CD4-positive, CD25-positive, alpha-beta regulatory T cell (primary cell): ENCODE results near the gene ATP5PB. TPM values are rescaled to one million over a fixed set of nuclear protein-coding genes. Genes with fewer than 3 reads are reported as not detected.

Source experiments
- ATAC-seq, 2 donors: fragments of 150-1000 bp; cut with Tn5 transposase; one replicate each; pipeline ENCODE4 v1.10.0; 2021; ENCODE audit warnings: low read depth in 2 of 2, moderate number of reproducible peaks in 2 of 2, moderate library complexity in 1 of 2
- DNase-seq, 3 donors: peaks; one replicate each; pipeline versions ENCODE4 v3.0.0 to v3.0.0-alpha.2; 2012 to 2022; ENCODE audit warnings: mixed read lengths in 1 of 3
- H3K27ac ChIP-seq: one replicate; pipeline ENCODE4 v1.7.0; 2013; ENCODE audit warnings: mild to moderate bottlenecking, low read length; ENCODE audit not compliant: insufficient read depth, poor library complexity, severe bottlenecking
- H3K27me3 ChIP-seq: one replicate; pipeline ENCODE4 v1.7.0; 2013; ENCODE audit warnings: low read length; ENCODE audit not compliant: control insufficient read depth, insufficient read depth
- H3K36me3 ChIP-seq: one replicate; pipeline ENCODE4 v1.7.0; 2013; ENCODE audit warnings: mild to moderate bottlenecking, low read length, moderate library complexity; ENCODE audit not compliant: control insufficient read depth, insufficient read depth
- H3K4me1 ChIP-seq: 2 replicates; pipeline ENCODE4 v1.7.0; 2013; ENCODE audit warnings: mild to moderate bottlenecking, low read length; ENCODE audit not compliant: insufficient read depth, control insufficient read depth, poor library complexity, severe bottlenecking
- H3K4me3 ChIP-seq: one replicate; pipeline ENCODE4 v1.7.0; 2013; ENCODE audit warnings: low read depth, mild to moderate bottlenecking, low read length, moderate library complexity
- H3K9me3 ChIP-seq, 2 experiments: 1 replicate in 1 of 2; 2 replicates in 1 of 2; pipeline ENCODE4 v1.7.0; 2013; ENCODE audit warnings: low read length in 2 of 2, mild to moderate bottlenecking in 1 of 2, moderate library complexity in 1 of 2; ENCODE audit not compliant: control insufficient read depth in 2 of 2
- H3K27ac Mint-ChIP-seq, 3 donors: one replicate each; pipeline ENCODE4 v1.8.0; 2020 to 2022; ENCODE audit warnings: mild to moderate bottlenecking in 3 of 3, mixed read lengths in 3 of 3, moderate library complexity in 2 of 3
- H3K27me3 Mint-ChIP-seq: one replicate; pipeline ENCODE4 v1.8.0; 2022; ENCODE audit warnings: mild to moderate bottlenecking, mixed read lengths
- H3K36me3 Mint-ChIP-seq: one replicate; pipeline ENCODE4 v1.8.0; 2020; ENCODE audit warnings: mixed read lengths
- H3K4me1 Mint-ChIP-seq, 4 donors: one replicate each; pipeline ENCODE4 v1.8.0; 2020 to 2022; ENCODE audit warnings: mixed read lengths in 4 of 4, mild to moderate bottlenecking in 1 of 4
- H3K4me3 Mint-ChIP-seq, 4 donors: one replicate each; pipeline ENCODE4 v1.8.0; 2020 to 2022; ENCODE audit warnings: mild to moderate bottlenecking in 4 of 4, mixed read lengths in 4 of 4, moderate library complexity in 3 of 4
- H3K9me3 Mint-ChIP-seq, 7 donors: one replicate each; pipeline ENCODE4 v1.8.0; 2020 to 2022; ENCODE audit warnings: mixed read lengths in 7 of 7, mild to moderate bottlenecking in 3 of 7, moderate library complexity in 2 of 7
- polyA plus RNA-seq, 4 donors: library from polyadenylated mRNA; unstranded; fragments of 300-500 nt; fragmentation: Illumina TruSeq; gene quantifications; one replicate each; pipeline ENCODE4 v1.2.3, GENCODE V29; 2021
- total RNA-seq: library from RNA; stranded (reverse); gene quantifications from one replicate; pipeline ENCODE4 v1.2.3, GENCODE V29; 2022

The ATP5PB gene
- total and polyA plus RNA-seq, 5 donors from 2014 or later = 85.1 to 569 (median 440) TPM

- Mint-ChIP-seq H3K27ac (no peak overlapping the region), H3K4me3 (no peak overlapping the region), H3K36me3 (peaks cover 5% of the 10 kb centered on the region), H3K9me3 (no peaks in the 10 kb centered on the region), H3K4me1 (peaks cover 4 to 37% (median 21%) of the 10 kb centered on the region in 4 donors), H3K27me3 (no peaks in the 10 kb centered on the region)
- peaks cover 4% of the 10 kb centered on the region for H3K36me3 ChIP-seq
- peak overlapping the region; percentile 74 for H3K4me3 ChIP-seq
- peak overlapping the region; percentile 83 for H3K27ac ChIP-seq
- H3K4me1 ChIP-seq = peaks cover 55% of the 10 kb centered on the region
- ATAC-seq = peak in 1 of 2 donors; percentile 3
- H3K9me3 ChIP-seq = no peaks in the 10 kb centered on the region
- no peaks in the 10 kb centered on the region for H3K27me3 ChIP-seq
- DNase-seq = peak in 1 of 3 donors; percentile 39
These were observed 21.3 kb downstream of the ATP5PB start for GRCh38 chr1:111470596-111470995.

- peaks cover 60% of the 10 kb centered on the region for H3K4me1 ChIP-seq
- no peaks in the 10 kb centered on the region for H3K9me3 Mint-ChIP-seq
- peak overlapping the region; percentile 74 for H3K4me3 ChIP-seq
- ATAC-seq (peak; percentile 97 to 98), DNase-seq (peak; percentile 56 to 95 (median 83))
- H3K9me3 ChIP-seq = no peaks in the 10 kb centered on the region
- H3K36me3 Mint-ChIP-seq = peaks cover 5% of the 10 kb centered on the region
- H3K27ac Mint-ChIP-seq = no peak overlapping the region
- H3K36me3 ChIP-seq = peaks cover 4% of the 10 kb centered on the region
- H3K27ac ChIP-seq = peak overlapping the region; percentile 83
- H3K27me3 Mint-ChIP-seq = no peaks in the 10 kb centered on the region
- H3K27me3 ChIP-seq = no peaks in the 10 kb centered on the region
- peaks cover 4 to 41% (median 25%) of the 10 kb centered on the region in 4 donors for H3K4me1 Mint-ChIP-seq
- H3K4me3 Mint-ChIP-seq = no peak overlapping the region
These were observed 21.7 kb downstream of the ATP5PB start for GRCh38 chr1:111471012-111471411.

GRCh38 chr1:111471538-111471937 lies 22.3 kb downstream of the ATP5PB start:
- H3K36me3 Mint-ChIP-seq = peaks cover 5% of the 10 kb centered on the region
- peak overlapping the region; percentile 83 for H3K27ac ChIP-seq
- no peak overlapping the region for H3K27ac Mint-ChIP-seq
- no peak overlapping the region for H3K4me3 Mint-ChIP-seq
- peaks cover 65% of the 10 kb centered on the region for H3K4me1 ChIP-seq
- ATAC-seq = no peak
- peaks cover 4% of the 10 kb centered on the region for H3K36me3 ChIP-seq
- H3K9me3 Mint-ChIP-seq = no peaks in the 10 kb centered on the region
- H3K27me3 Mint-ChIP-seq = no peaks in the 10 kb centered on the region
- H3K4me1 Mint-ChIP-seq = peaks cover 4 to 46% (median 30%) of the 10 kb centered on the region in 4 donors
- DNase-seq = no peak
- no peaks in the 10 kb centered on the region for H3K27me3 ChIP-seq
- no peaks in the 10 kb centered on the region for H3K9me3 ChIP-seq
- H3K4me3 ChIP-seq = peak overlapping the region; percentile 74

GRCh38 chr1:111474106-111474505 lies 24.8 kb downstream of the ATP5PB start:
- H3K27ac Mint-ChIP-seq = peak overlapping the region; percentile 92 to 96 (median 93)
- H3K36me3 ChIP-seq = no peaks in the 10 kb centered on the region
- peaks cover 0 to 2% (median 0%) of the 10 kb centered on the region in 7 donors for H3K9me3 Mint-ChIP-seq
- H3K4me3 Mint-ChIP-seq = peak overlapping the region; percentile 89 to 94 (median 92)
- peaks cover 13 to 63% (median 46%) of the 10 kb centered on the region in 4 donors for H3K4me1 Mint-ChIP-seq
- H3K4me1 ChIP-seq = peaks cover 85% of the 10 kb centered on the region
- H3K36me3 Mint-ChIP-seq = peaks cover 22% of the 10 kb centered on the region
- ATAC-seq = no peak
- H3K9me3 ChIP-seq = no peaks in the 10 kb centered on the region
- H3K27ac ChIP-seq = peak overlapping the region; percentile 67
- H3K4me3 ChIP-seq = peak overlapping the region; percentile 68
- no peaks in the 10 kb centered on the region for H3K27me3 Mint-ChIP-seq
- DNase-seq = no peak
- H3K27me3 ChIP-seq = no peaks in the 10 kb centered on the region

- Histone ChIP-seq H3K4me3 (peak overlapping the region; percentile 68), H3K27me3 (no peaks in the 10 kb centered on the region), H3K4me1 (peaks cover 82% of the 10 kb centered on the region), H3K9me3 (no peaks in the 10 kb centered on the region), H3K27ac (peak overlapping the region; percentile 67), H3K36me3 (no peaks in the 10 kb centered on the region)
- DNase-seq = no peak
- Mint-ChIP-seq H3K9me3 (peaks cover 0 to 2% (median 0%) of the 10 kb centered on the region in 7 donors), H3K4me1 (peaks cover 13 to 63% (median 46%) of the 10 kb centered on the region in 4 donors), H3K27ac (peak overlapping the region in 2 of 3 donors; percentile 93 to 96), H3K27me3 (no peaks in the 10 kb centered on the region), H3K4me3 (peak overlapping the region; percentile 62 to 94 (median 90)), H3K36me3 (peaks cover 22% of the 10 kb centered on the region)
- no peak for ATAC-seq
These were observed 25.3 kb downstream of the ATP5PB start for GRCh38 chr1:111474521-111474920.

GRCh38 chr1:111475701-111476100 lies 26.4 kb downstream of the ATP5PB start:
- peaks cover 22% of the 10 kb centered on the region for H3K36me3 Mint-ChIP-seq
- Histone ChIP-seq H3K27me3 (no peaks in the 10 kb centered on the region), H3K9me3 (no peaks in the 10 kb centered on the region), H3K36me3 (no peaks in the 10 kb centered on the region), H3K27ac (peak overlapping the region; percentile 71), H3K4me3 (peak overlapping the region; percentile 68), H3K4me1 (peaks cover 71% of the 10 kb centered on the region)
- H3K9me3 Mint-ChIP-seq = peaks cover 0 to 2% (median 0%) of the 10 kb centered on the region in 7 donors
- peak in 1 of 3 donors; percentile 37 for DNase-seq
- peak overlapping the region; percentile 62 to 91 (median 82) for H3K4me3 Mint-ChIP-seq
- H3K4me1 Mint-ChIP-seq = peaks cover 13 to 66% (median 48%) of the 10 kb centered on the region in 4 donors
- H3K27me3 Mint-ChIP-seq = no peaks in the 10 kb centered on the region
- no peak for ATAC-seq
- H3K27ac Mint-ChIP-seq = peak overlapping the region; percentile 89 to 99 (median 93)

GRCh38 chr1:111476214-111476613 lies 26.9 kb downstream of the ATP5PB start:
- ATAC-seq = no peak
- Mint-ChIP-seq H3K27ac (peak overlapping the region; percentile 89 to 99 (median 93)), H3K9me3 (peaks cover 0 to 2% (median 0%) of the 10 kb centered on the region in 7 donors), H3K27me3 (no peaks in the 10 kb centered on the region), H3K36me3 (peaks cover 22% of the 10 kb centered on the region), H3K4me3 (peak overlapping the region; percentile 62 to 91 (median 83)), H3K4me1 (peaks cover 13 to 67% (median 48%) of the 10 kb centered on the region in 4 donors)
- DNase-seq = no peak
- Histone ChIP-seq H3K4me3 (peak overlapping the region; percentile 68), H3K27me3 (no peaks in the 10 kb centered on the region), H3K9me3 (no peaks in the 10 kb centered on the region), H3K27ac (peak overlapping the region; percentile 71), H3K4me1 (peaks cover 66% of the 10 kb centered on the region), H3K36me3 (no peaks in the 10 kb centered on the region)
